NCI-H1092 (cell line): ENCODE measurements around the gene LRTM2.
A peak's percentile ranks its signal among the peaks of the same experiment; 100 is the strongest.

Source experiments
- DNase-seq: peaks from one replicate; lab custom pipeline; 2025; lab: John Stamatoyannopoulos, UW

LRTM2 gene

GRCh38 chr12:1820191-1820895 lies at the start of gene LRTM2:
Gene LRTM2, plus strand, starts transcription at chr12:1820565. Its CDS starts 7,584 bp downstream, at chr12:1828149.
- no peak for DNase-seq

- DNase-seq = no peak
Measured at GRCh38 chr12:1773937-1774655, 46.3 kb upstream of the LRTM2 start.

- no peak for DNase-seq
Measured at GRCh38 chr12:1776170-1776921, 44.0 kb upstream of the LRTM2 start.

- no peak for DNase-seq
Measured at GRCh38 chr12:1777798-1778197, 42.6 kb upstream of the LRTM2 start.

- DNase-seq = no peak
Measured at GRCh38 chr12:1778911-1779310, 41.5 kb upstream of the LRTM2 start.

GRCh38 chr12:1779783-1780182 lies 40.6 kb upstream of the LRTM2 start:
- DNase-seq = no peak

- DNase-seq = no peak
Measured at GRCh38 chr12:1781772-1782171, 38.6 kb upstream of the LRTM2 start.

GRCh38 chr12:1782215-1782614 lies 38.1 kb upstream of the LRTM2 start:
- no peak for DNase-seq

GRCh38 chr12:1787714-1788113 lies 32.7 kb upstream of the LRTM2 start:
- DNase-seq = no peak

GRCh38 chr12:1790444-1790843 lies 29.9 kb upstream of the LRTM2 start:
- no peak for DNase-seq

GRCh38 chr12:1791104-1791841 lies 29.1 kb upstream of the LRTM2 start:
- peak; percentile 62 for DNase-seq

- DNase-seq = no peak
Measured at GRCh38 chr12:1792406-1792805, 28.0 kb upstream of the LRTM2 start.

- no peak for DNase-seq
Measured at GRCh38 chr12:1793426-1794210, 26.7 kb upstream of the LRTM2 start.

GRCh38 chr12:1794440-1795090 lies 25.8 kb upstream of the LRTM2 start:
- DNase-seq = no peak

GRCh38 chr12:1795221-1795784 lies 25.1 kb upstream of the LRTM2 start:
- no peak for DNase-seq

- peak; percentile 68 for DNase-seq
Measured at GRCh38 chr12:1795785-1796514, 24.4 kb upstream of the LRTM2 start.

- no peak for DNase-seq
Measured at GRCh38 chr12:1796515-1797010, 23.8 kb upstream of the LRTM2 start.

- no peak for DNase-seq
Measured at GRCh38 chr12:1797011-1797901, 23.1 kb upstream of the LRTM2 start.
